Kidney epithelial cell (primary cell): ENCODE results near the gene EPHA10. TPM values are rescaled to one million over a fixed set of nuclear protein-coding genes. Genes with fewer than 3 reads are reported as not detected.
A peak's percentile ranks its signal among the peaks of the same experiment; 100 is the strongest.

Experiments used
- DNase-seq: peaks from one replicate; pipeline ENCODE4 v3.0.0-alpha.2; 2010; ENCODE audit warnings: low read depth
- H3K27me3 ChIP-seq: 2 replicates; pipeline ENCODE4 v1.6.0; 2011; ENCODE audit warnings: low read length; ENCODE audit not compliant: control insufficient read depth, insufficient read depth
- H3K36me3 ChIP-seq: 2 replicates; pipeline ENCODE4 v1.5.1; 2011; ENCODE audit warnings: low read length; ENCODE audit not compliant: control insufficient read depth, insufficient read depth
- H3K4me3 ChIP-seq: 2 replicates; pipeline ENCODE4 v1.5.1; 2011; ENCODE audit warnings: low read depth, mild to moderate bottlenecking, control low read depth, low read length
- CTCF ChIP-seq: IDR thresholded peaks from 2 replicates; pipeline ENCODE4 v1.5.1; 2011; ENCODE audit warnings: mild to moderate bottlenecking, moderate library complexity, low read length, control low read depth, inconsistent platforms; ENCODE audit not compliant: insufficient read depth, poor library complexity, severe bottlenecking
- total RNA-seq: library from RNA; depleted of rRNA; stranded (reverse); fragments of >200 nt; gene quantifications from 2 replicates; pipeline ENCODE4 v1.2.3, GENCODE V29; 2015

The EPHA10 gene
- total RNA-seq, 1 donor from 2014 or later = 0.13 TPM

GRCh38 chr1:37808369-37809319 lies 43.7 kb upstream of the EPHA10 start:
- Histone ChIP-seq H3K27me3 (no peaks in the 10 kb centered on the region), H3K4me3 (peak overlapping the region; percentile 58), H3K36me3 (peaks cover 3% of the 10 kb centered on the region)
- TF ChIP-seq CTCF = no peak
- DNase-seq = no peak

DNA sequence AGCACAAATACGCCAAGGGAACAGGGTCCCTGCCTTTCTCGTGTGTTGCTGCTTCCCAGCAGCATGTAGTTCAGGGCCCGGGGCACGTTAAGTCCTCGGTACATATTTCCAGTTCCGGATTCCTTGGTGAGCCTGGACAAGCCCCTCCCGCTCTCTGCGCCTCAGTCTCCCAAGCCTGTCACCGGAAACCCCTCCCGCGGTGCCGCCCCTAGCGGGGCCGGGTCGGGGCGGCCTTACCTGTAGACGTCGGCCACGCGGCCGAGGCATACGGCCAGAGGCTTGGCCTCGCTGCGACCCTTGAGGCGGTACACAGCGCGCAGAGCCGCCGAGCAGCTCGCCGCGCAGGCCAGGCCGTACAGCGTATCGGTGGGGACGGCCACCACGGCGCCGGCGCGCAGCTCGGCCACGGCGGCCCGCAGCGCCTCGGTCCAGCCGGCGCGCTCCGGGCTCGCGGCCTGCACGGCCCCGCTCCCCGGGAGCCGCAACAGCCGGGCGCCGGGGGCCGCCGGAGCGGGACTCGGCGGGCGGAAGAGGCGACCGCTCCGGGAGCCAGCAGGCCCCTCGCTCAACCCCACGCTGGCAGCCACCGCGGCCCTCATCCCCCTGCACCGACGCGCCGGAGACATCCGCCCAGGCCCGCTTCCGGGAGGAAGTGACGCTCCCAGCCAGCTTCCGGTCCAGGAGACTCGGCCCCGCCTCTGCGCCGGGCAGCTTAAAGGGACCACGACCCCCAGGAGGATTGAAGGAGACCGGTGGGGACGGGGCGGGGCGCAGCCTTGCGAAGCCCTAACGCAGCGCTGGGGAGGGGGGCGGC lies 42.8 kb upstream of the EPHA10 start, which contains the start of the genes C1orf122 and YRDC:
Gene C1orf122 (plus strand): TSS at position 236 of the 814 bp plus-strand sequence. CDS start 615 bp downstream, outside the sequence.
Gene YRDC (minus strand): TSS at position 654 of the 814 bp plus-strand sequence. CDS start 28 bp downstream, at position 626.
- Histone ChIP-seq H3K36me3 (peaks cover 3% of the 10 kb centered on the region), H3K27me3 (no peaks in the 10 kb centered on the region), H3K4me3 (peak within 1 kb of the TSS; percentile 58)
- peak; percentile 63 for DNase-seq
- no peak for TF ChIP-seq CTCF

DNA sequence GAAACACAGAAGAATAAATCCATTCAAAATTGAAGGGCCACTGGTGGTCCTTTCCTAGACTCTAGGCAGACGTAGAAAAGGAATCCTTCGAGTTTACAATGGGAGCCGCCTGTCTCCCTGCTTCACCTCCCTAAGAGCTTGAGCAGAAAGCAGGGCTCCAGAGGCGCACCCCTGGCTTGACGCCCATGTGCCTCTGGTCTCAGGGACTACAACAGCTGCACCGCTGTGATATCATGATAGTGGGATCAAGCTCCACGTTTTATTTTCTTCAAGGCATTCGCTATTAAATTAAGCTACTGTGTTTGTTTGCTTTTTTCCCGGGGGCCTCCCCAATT lies 42.3 kb upstream of the EPHA10 start:
- TF ChIP-seq CTCF = no peak
- Histone ChIP-seq H3K4me3 (peak overlapping the region; percentile 58), H3K27me3 (no peaks in the 10 kb centered on the region), H3K36me3 (peaks cover 3% of the 10 kb centered on the region)
- no peak for DNase-seq

DNA sequence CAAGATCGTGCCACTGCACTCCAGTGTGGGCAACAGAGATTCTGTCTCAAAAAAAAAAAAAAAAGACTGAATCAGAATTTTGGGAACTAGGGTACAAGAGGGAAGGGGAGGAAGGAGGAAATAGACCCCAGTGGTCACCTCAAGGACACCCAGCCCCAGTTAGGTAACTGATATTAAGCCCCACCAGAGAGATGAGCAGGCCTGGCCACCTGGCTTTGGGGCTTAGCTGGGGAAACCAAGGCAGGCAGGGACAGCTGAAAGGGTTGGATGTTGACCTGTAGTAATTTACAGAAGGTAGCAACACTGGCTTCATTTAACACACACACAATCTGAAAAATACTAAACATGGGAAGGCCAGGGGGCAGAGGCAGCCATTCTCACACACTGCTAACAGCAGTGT lies 37.5 kb upstream of the EPHA10 start:
- Histone ChIP-seq H3K27me3 (no peaks in the 10 kb centered on the region), H3K4me3 (no peak overlapping the region), H3K36me3 (peaks cover 3% of the 10 kb centered on the region)
- no peak for DNase-seq
- no peak for TF ChIP-seq CTCF

- Histone ChIP-seq H3K4me3 (no peak overlapping the region), H3K36me3 (no peaks in the 10 kb centered on the region), H3K27me3 (peaks cover 19% of the 10 kb centered on the region)
- DNase-seq = no peak
- TF ChIP-seq CTCF = no peak
Observed at GRCh38 chr1:37797750-37798345, 32.9 kb upstream of the EPHA10 start.
